ENCODE measurements around the gene RAD51B.

Gene RAD51B

DNA sequence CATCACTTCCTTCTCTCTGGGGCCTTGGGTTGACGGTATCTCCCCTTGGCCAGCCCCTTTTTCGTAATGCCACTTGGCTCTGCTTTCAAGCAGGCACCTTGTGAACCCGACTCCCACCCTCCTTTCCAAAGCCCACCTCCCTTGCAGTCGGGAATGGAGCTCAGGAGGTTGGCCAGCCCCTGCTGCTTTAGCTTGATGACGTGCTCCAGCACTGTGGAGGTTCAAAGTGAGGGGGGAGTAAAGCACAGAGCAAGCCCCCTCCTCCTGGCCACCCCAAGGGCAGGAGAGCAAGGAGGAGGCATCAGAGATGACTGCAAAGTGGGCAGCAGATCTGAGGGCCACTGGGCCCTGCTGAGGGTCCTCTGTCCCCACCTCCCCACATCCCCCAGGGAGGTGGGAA lies 869.9 kb downstream of the RAD51B start:
- TF ChIP-seq, protein P1, sequence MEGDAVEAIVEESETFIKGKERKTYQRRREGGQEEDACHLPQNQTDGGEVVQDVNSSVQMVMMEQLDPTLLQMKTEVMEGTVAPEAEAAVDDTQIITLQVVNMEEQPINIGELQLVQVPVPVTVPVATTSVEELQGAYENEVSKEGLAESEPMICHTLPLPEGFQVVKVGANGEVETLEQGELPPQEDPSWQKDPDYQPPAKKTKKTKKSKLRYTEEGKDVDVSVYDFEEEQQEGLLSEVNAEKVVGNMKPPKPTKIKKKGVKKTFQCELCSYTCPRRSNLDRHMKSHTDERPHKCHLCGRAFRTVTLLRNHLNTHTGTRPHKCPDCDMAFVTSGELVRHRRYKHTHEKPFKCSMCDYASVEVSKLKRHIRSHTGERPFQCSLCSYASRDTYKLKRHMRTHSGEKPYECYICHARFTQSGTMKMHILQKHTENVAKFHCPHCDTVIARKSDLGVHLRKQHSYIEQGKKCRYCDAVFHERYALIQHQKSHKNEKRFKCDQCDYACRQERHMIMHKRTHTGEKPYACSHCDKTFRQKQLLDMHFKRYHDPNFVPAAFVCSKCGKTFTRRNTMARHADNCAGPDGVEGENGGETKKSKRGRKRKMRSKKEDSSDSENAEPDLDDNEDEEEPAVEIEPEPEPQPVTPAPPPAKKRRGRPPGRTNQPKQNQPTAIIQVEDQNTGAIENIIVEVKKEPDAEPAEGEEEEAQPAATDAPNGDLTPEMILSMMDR (IDR thresholded peaks at IDR 0.05; ENCODE audit: low read depth, low read length) = no peak
- no peak overlapping the region for H3K4me3 ChIP-seq (ENCODE audit: low read depth, low read length)

DNA sequence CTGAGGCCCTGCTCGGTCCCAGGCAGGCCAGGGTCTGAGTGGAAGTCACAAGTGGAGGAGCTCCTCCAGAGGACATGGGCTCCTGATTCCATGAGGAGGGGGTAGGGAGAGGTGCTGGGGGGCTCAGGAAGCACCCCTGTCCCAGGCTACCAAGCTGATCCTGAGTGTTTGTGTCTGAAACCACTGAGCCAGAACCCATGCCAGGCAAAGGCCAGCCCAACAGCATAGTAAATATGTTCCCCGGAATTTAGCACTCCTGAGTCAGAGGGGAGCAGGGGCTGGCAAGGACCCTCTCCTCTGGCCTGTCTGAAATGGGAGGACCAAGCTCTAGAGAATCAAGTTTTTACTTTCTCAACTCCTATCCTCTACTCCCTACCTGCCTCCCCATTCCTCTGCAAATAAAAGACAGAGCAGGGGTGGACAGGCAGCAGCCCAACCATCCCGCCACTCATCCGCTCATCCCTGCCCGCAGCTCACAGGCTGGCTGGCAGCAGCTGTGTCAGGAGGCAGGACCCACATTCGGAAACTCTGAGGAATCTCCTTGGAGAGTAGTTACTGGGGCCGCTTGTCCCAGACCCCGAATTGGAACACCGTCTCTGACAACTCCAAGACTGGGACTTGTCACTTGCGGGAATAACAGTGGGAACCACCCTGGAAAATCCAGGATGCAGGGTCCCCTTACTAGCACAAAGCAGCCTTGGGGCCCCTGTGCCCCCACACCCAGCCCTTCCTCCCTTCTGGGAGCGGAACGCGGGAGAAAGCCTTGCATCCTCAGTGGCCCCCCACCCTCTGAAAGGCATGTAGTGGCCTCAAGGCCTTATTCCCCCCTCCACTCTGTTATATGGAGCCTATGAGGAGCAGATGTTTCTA lies 870.7 kb downstream of the RAD51B start:
- TF ChIP-seq, protein P1 (IDR thresholded peaks at IDR 0.05; ENCODE audit: low read depth, low read length) = no peak
- no peak overlapping the region for H3K4me3 ChIP-seq (ENCODE audit: low read depth, low read length)

- H3K4me3 ChIP-seq (ENCODE audit: low read depth, low read length) = no peak overlapping the region
- TF ChIP-seq, protein P1 (IDR thresholded peaks at IDR 0.05; ENCODE audit: low read depth, low read length) = no peak
Measured at GRCh38 chr14:68691031-68691791, 871.6 kb downstream of the RAD51B start.

DNA sequence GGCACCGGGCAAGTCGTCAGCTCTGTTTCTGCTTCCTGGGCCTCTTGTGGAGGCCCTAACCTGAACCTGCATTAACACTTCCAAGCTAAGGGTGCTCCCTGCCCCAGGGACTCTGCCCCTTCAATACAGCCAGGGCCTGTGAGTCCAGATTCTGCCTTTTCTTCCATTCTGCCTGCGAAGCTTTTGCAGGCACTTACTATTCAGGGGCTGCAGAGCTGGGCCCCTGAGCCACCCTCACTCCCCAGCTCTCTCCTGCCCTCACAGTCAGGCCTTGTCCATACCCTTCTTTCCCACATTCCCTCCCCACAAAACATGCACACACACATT lies 872.2 kb downstream of the RAD51B start:
- TF ChIP-seq, protein P1 (IDR thresholded peaks at IDR 0.05; ENCODE audit: low read depth, low read length) = no peak
- H3K4me3 ChIP-seq (ENCODE audit: low read depth, low read length) = no peak overlapping the region

DNA sequence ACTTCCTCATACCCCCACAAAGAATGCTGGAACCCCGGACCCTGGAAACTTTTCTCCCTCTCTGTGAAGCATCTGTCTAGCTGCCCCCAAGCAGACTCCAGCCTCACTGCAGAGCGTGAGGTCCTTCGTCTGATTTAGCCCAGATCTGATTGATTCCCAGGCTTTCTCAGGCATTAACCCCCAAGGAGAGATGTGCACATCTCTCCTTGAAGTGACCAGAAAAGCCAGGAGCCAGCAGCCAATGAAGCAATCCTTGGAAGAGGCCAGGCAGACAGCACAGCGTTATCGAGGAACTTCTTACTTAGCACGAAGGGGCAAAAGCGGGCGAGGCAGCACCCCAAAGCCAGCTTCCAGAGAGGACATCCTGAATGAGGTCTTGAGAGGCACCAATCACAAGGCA lies 872.6 kb downstream of the RAD51B start:
- TF ChIP-seq, protein P1 (IDR thresholded peaks at IDR 0.05; ENCODE audit: low read depth, low read length) = no peak
- no peak overlapping the region for H3K4me3 ChIP-seq (ENCODE audit: low read depth, low read length)

DNA sequence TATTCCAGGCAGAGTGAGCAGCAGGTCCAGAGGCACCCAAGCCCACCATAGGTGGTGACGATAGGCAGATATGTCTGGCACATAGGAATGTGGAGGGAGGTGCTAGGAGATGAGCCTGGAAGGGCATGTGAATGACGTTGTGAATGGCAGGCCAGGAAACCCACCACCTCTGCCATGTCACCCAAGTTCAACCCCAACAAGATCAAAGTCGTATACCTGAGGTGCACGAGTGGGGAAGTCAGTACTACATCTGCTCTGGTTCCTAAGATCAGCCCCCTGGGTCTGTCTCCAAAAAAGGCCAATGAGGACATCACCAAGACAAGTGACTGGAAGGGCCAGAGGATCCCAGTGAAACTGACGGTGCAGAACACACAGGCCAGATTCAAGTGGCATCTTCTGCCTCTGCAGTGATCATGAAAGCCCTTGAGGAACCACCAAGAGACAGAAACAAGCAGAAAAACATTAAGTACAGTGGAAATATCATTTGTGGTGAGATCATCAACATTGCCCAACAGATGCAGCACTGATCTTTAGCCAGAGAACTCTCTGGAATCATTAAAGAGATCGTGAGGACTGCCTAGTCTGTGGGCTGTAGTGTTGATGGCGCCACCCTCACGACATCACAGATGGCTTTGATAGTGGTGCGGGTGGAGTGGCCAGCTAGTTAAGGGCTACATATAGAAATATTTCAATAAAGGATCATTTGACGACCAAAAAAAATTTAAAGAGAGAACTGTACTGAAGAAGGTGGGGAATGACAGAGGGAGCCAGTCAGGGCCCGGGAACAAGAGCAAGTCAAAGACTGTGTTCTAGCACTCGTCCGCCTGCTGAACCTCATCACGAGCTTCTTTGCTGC lies 873.6 kb downstream of the RAD51B start:
- TF ChIP-seq, protein P1 (IDR thresholded peaks at IDR 0.05; ENCODE audit: low read depth, low read length) = no peak
- no peak overlapping the region for H3K4me3 ChIP-seq (ENCODE audit: low read depth, low read length)
